Osteoblast (primary cell): ENCODE data around the gene ZMPSTE24. TPM values are rescaled to one million over a fixed set of nuclear protein-coding genes. Genes with fewer than 3 reads are reported as not detected.
"Not testable (repeated sequence)": the region's sequence is repeated elsewhere in the genome, so short reads cannot be mapped to it uniquely, and the experiment has no call there.

Experiments
- DNase-seq: peaks from one replicate; pipeline ENCODE4 v3.0.0; 2011; ENCODE audit warnings: low spot score, mixed read lengths; ENCODE audit not compliant: insufficient read length; ENCODE audit errors: missing footprints
- H2AFZ ChIP-seq: 2 replicates; pipeline ENCODE4 v1.6.0; 2011; ENCODE audit warnings: mild to moderate bottlenecking, low read length
- H3K27ac ChIP-seq: 2 replicates; pipeline ENCODE4 v1.5.1; 2011; ENCODE audit warnings: mild to moderate bottlenecking, low read depth, low read length, moderate library complexity
- H3K27me3 ChIP-seq: 2 replicates; pipeline ENCODE4 v1.6.0; 2012; ENCODE audit warnings: mild to moderate bottlenecking, control low read depth, inconsistent platforms, low read length, moderate library complexity; ENCODE audit not compliant: insufficient read depth
- H3K36me3 ChIP-seq: 2 replicates; pipeline ENCODE4 v1.5.1; 2011; ENCODE audit warnings: mild to moderate bottlenecking, low read length, control low read depth, moderate library complexity; ENCODE audit not compliant: insufficient read depth
- H3K4me1 ChIP-seq: 2 replicates; pipeline ENCODE4 v1.5.1; 2011; ENCODE audit warnings: mild to moderate bottlenecking, low read length, control low read depth, moderate library complexity; ENCODE audit not compliant: insufficient read depth
- H3K4me2 ChIP-seq: 2 replicates; pipeline ENCODE4 v1.6.0; 2011; ENCODE audit warnings: mild to moderate bottlenecking, low read length; ENCODE audit not compliant: insufficient read depth
- H3K4me3 ChIP-seq: fragments of 200-600 bp; sonication (generic); 3 replicates; pipeline ENCODE4 v1.5.1; 2012; ENCODE audit warnings: mild to moderate bottlenecking, low read length, inconsistent platforms; ENCODE audit not compliant: insufficient read depth
- H3K79me2 ChIP-seq: 2 replicates; pipeline ENCODE4 v1.6.0; 2012; ENCODE audit warnings: mild to moderate bottlenecking, low read length, control low read depth, inconsistent platforms; ENCODE audit not compliant: insufficient read depth
- H3K9me3 ChIP-seq: 2 replicates; pipeline ENCODE4 v1.5.1; 2011; ENCODE audit warnings: low read depth, low read length, control low read depth
- H4K20me1 ChIP-seq: 2 replicates; pipeline ENCODE4 v1.6.0; 2012; ENCODE audit warnings: mild to moderate bottlenecking, low read length, control low read depth; ENCODE audit not compliant: insufficient read depth
- total RNA-seq: library from RNA; depleted of rRNA; stranded (reverse); fragments of >200 nt; gene quantifications from 2 replicates; pipeline ENCODE4 v1.2.3, GENCODE V29; 2012
- TF ChIP-seq, protein P1 (sequence below): IDR thresholded peaks from 2 replicates; pipeline ENCODE4 v1.5.1; 2011; ENCODE audit warnings: mild to moderate bottlenecking, low read depth, low read length, moderate library complexity; ENCODE audit errors: extremely low read depth

ZMPSTE24 gene
- total RNA-seq = 72.4 and 77.2 TPM in 2 replicates

DNA sequence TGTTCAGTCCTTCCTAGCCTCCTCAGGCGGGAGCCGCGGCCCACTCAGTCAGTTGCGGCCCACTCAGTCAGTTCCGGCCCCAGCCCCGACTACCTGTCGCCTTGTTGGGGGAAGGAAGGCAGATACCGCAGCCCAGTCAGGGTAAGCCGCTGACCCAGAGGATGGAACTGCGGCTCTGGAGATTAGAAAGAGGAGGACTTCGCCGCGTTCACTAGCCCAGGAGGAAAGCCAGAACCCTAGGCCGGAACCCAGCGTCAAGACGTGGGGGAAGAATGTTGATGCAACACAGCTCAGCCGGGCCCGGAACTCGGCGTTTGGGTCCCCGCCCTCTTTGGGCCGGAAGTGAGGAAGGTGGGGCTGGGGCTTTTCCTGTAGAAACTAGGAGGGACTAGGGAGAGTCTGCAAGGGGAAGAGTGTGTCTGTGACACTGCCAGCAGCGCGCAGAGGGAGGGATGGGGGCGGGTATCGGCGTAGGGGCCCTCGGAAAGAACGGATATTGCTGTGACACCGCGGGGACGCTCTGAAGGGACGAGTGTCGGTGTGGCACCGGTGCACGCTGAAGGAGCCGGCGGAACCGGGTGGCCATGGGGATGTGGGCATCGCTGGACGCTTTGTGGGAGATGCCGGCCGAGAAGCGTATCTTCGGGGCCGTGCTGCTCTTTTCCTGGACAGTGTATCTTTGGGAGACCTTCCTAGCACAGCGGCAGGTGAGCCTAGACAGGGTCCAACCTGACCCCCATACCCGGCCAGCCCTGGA is at the start of gene ZMPSTE24:
ZMPSTE24 (plus strand) TSS at position 549 of the 757 bp plus-strand sequence; CDS start at position 585, 36 bp downstream.
- Histone ChIP-seq H3K27ac (peak within 1 kb of the TSS; percentile 99), H3K27me3 (no peaks in the 10 kb centered on the region), H3K9me3 (no peaks in the 10 kb centered on the region), H3K79me2 (peaks cover 64% of the 10 kb centered on the region), H2AFZ (peak within 1 kb of the TSS; percentile 100), H3K4me1 (peaks cover 12% of the 10 kb centered on the region), H3K36me3 (peaks cover 32% of the 10 kb centered on the region), H3K4me3 (peak within 1 kb of the TSS; percentile 92), H3K4me2 (peak within 1 kb of the TSS; percentile 86), H4K20me1 (no peaks in the 10 kb centered on the region)
- TF ChIP-seq, protein P1, sequence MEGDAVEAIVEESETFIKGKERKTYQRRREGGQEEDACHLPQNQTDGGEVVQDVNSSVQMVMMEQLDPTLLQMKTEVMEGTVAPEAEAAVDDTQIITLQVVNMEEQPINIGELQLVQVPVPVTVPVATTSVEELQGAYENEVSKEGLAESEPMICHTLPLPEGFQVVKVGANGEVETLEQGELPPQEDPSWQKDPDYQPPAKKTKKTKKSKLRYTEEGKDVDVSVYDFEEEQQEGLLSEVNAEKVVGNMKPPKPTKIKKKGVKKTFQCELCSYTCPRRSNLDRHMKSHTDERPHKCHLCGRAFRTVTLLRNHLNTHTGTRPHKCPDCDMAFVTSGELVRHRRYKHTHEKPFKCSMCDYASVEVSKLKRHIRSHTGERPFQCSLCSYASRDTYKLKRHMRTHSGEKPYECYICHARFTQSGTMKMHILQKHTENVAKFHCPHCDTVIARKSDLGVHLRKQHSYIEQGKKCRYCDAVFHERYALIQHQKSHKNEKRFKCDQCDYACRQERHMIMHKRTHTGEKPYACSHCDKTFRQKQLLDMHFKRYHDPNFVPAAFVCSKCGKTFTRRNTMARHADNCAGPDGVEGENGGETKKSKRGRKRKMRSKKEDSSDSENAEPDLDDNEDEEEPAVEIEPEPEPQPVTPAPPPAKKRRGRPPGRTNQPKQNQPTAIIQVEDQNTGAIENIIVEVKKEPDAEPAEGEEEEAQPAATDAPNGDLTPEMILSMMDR = no peak
- DNase-seq = peak; percentile 93

GRCh38 chr1:40210511-40211204 is 47.4 kb upstream of the ZMPSTE24 start:
- H3K4me3 ChIP-seq = no peak overlapping the region
- peaks cover 20% of the 10 kb centered on the region for H3K79me2 ChIP-seq
- H3K27ac ChIP-seq = no peak overlapping the region
- H3K36me3 ChIP-seq = peaks cover 3% of the 10 kb centered on the region
- no peaks in the 10 kb centered on the region for H3K9me3 ChIP-seq
- H3K4me2 ChIP-seq = no peak overlapping the region
- TF ChIP-seq, protein P1 = no peak
- no peaks in the 10 kb centered on the region for H4K20me1 ChIP-seq
- DNase-seq = no peak
- H3K27me3 ChIP-seq = no peaks in the 10 kb centered on the region
- H2AFZ ChIP-seq = no peak overlapping the region
- no peaks in the 10 kb centered on the region for H3K4me1 ChIP-seq

DNA sequence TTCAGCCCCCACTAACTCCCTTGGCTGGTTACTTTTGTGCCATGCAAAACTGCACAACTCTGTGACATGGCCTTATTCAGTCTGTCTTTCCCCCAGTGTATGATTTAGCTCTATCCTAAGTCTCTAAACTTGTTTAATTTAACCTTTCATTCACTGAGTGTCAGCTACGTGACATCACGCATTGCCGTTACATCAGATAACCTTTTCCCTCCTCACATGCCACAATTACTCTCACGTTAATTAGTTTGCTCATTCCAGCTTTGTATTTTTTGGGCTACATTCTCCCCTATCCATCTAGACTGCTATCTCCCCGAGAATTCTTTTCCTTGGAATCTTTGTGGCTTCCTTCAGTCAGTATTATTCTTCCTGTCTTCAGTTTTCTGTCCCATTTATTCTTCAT is 39.7 kb upstream of the ZMPSTE24 start:
- no peaks in the 10 kb centered on the region for H3K36me3 ChIP-seq
- no peak overlapping the region for H2AFZ ChIP-seq
- no peak for DNase-seq
- H4K20me1 ChIP-seq = peaks cover 3% of the 10 kb centered on the region
- H3K4me1 ChIP-seq = no peaks in the 10 kb centered on the region
- H3K27ac ChIP-seq = no peak overlapping the region
- H3K9me3 ChIP-seq = no peaks in the 10 kb centered on the region
- H3K4me2 ChIP-seq = no peak overlapping the region
- H3K27me3 ChIP-seq = no peaks in the 10 kb centered on the region
- TF ChIP-seq, protein P1 = no peak
- H3K79me2 ChIP-seq = peaks cover 6% of the 10 kb centered on the region
- no peak overlapping the region for H3K4me3 ChIP-seq

DNA sequence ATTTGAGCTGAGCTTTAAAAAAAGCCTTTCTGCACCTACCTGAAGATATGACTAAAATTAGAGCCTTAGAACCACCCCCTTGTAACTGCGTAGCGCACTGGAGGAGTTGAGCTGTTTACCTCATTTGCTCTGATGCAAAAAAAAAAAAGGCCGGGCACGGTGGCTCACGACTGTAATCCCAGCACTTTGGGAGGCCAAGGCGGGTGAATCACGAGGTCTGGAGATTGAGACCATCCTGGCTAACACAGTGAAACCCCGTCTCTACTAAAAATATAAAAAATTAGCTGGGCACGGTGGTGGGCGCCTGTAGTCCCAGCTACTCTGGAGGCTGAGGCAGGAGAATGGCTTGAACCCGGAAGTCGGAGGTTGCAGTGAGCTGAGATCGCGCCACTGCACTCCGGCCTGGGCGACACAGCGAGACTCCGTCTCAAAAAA is 36.5 kb upstream of the ZMPSTE24 start:
- not testable (repeated sequence) for H4K20me1 ChIP-seq, H3K79me2 ChIP-seq, H3K27ac ChIP-seq, H3K4me2 ChIP-seq, H3K4me1 ChIP-seq, H3K4me3 ChIP-seq, H3K9me3 ChIP-seq, H3K36me3 ChIP-seq, H3K27me3 ChIP-seq, H2AFZ ChIP-seq, DNase-seq
